ENCODE results near the gene DIP2C.
"Not testable (repeated sequence)": the region's sequence is repeated elsewhere in the genome, so short reads cannot be mapped to it uniquely, and the experiment has no call there.

The DIP2C gene

GRCh38 chr10:356452-356851 is 333.0 kb downstream of the DIP2C start:
- DNase-seq (ENCODE audit: low read depth, low spot score), result no peak

GRCh38 chr10:354901-355617 is 334.4 kb downstream of the DIP2C start:
- DNase-seq (ENCODE audit: low read depth, low spot score), result no peak

GRCh38 chr10:352476-353235 is 336.8 kb downstream of the DIP2C start:
- no peak for DNase-seq (ENCODE audit: low read depth, low spot score)

GRCh38 chr10:351770-352334 is 337.6 kb downstream of the DIP2C start:
- no peak for DNase-seq (ENCODE audit: low read depth, low spot score)

- DNase-seq (ENCODE audit: low read depth, low spot score), result no peak
Observed at GRCh38 chr10:350981-351501, 338.4 kb downstream of the DIP2C start.

- DNase-seq (ENCODE audit: low read depth, low spot score), result no peak
Observed at GRCh38 chr10:349081-349480, 340.4 kb downstream of the DIP2C start.

- no peak for DNase-seq (ENCODE audit: low read depth, low spot score)
Observed at GRCh38 chr10:348456-348855, 341.0 kb downstream of the DIP2C start.

GRCh38 chr10:347774-348173 is 341.7 kb downstream of the DIP2C start:
- DNase-seq (ENCODE audit: low read depth, low spot score), result not testable (repeated sequence)

- not testable (repeated sequence) for DNase-seq (ENCODE audit: low read depth, low spot score)
Observed at GRCh38 chr10:347190-347589, 342.3 kb downstream of the DIP2C start.

- no peak for DNase-seq (ENCODE audit: low read depth, low spot score)
Observed at GRCh38 chr10:344582-345200, 344.8 kb downstream of the DIP2C start.

GRCh38 chr10:343231-344220 is 345.9 kb downstream of the DIP2C start:
- DNase-seq (ENCODE audit: low read depth, low spot score), result no peak

GRCh38 chr10:341081-341740 is 348.3 kb downstream of the DIP2C start:
- DNase-seq (ENCODE audit: low read depth, low spot score), result no peak

GRCh38 chr10:340646-341045 is 348.8 kb downstream of the DIP2C start:
- DNase-seq (ENCODE audit: low read depth, low spot score), result no peak

GRCh38 chr10:339038-339391 is 350.5 kb downstream of the DIP2C start:
- DNase-seq (ENCODE audit: low read depth, low spot score), result peak; percentile 64

- peak; percentile 41 for DNase-seq (ENCODE audit: low read depth, low spot score)
Observed at GRCh38 chr10:338171-339037, 351.1 kb downstream of the DIP2C start.

- DNase-seq (ENCODE audit: low read depth, low spot score), result no peak
Observed at GRCh38 chr10:336247-336646, 353.2 kb downstream of the DIP2C start.

- no peak for DNase-seq (ENCODE audit: low read depth, low spot score)
Observed at GRCh38 chr10:335151-335800, 354.2 kb downstream of the DIP2C start.

GRCh38 chr10:331186-331585 is 358.3 kb downstream of the DIP2C start:
- DNase-seq (ENCODE audit: low read depth, low spot score), result no peak
